ENCODE data around the gene PBX1. TPM values are rescaled to one million over a fixed set of nuclear protein-coding genes. Genes with fewer than 3 reads are reported as not detected.

Gene PBX1
- total RNA-seq, 2 experiments from 2014 or later, result not detected

DNA sequence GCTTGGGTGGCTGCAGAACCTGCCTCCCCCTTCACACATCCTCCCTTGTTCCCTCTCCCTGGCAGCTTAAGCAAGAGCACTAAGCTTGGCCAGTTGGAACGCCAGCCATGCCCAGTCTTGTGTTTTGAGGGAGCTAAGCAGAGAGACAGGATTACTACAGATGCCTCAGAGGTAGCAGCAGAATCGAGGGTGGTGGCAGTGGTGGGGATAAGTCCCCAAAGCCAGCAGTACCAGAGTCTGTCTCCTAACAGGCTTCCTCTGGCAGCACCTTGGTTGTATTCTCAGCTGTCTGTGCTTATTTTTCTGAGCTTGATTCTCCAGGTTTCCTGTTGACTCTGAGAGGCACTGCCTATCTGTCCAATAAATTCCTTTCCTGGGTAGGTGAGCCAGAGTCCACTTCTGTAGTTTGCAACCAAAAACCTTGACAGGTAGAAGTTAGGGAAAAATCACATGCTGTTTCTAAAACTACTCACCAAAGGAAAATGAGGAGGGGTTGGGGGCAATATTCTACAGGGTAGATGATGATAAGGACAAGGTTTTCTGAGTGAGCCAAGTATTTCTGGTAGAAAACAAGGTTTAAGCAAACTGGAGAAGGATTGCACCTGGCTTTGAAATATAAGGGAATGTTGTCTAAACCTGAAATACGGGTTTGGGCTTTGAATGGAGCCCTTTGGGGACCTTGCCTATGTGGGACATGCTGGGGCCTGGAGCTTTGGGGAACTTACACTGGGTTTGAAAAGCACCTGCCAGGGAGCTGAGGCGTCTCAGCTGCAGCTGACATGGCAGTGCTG, 100.8 kb downstream of the PBX1 start:
- no peak for DNase-seq
- no peaks in the 10 kb centered on the region for H3K36me3 Mint-ChIP-seq (ENCODE audit: low read depth)
- H3K4me3 Mint-ChIP-seq, result no peak overlapping the region
- H3K27ac Mint-ChIP-seq, result no peak overlapping the region
- ChIA-PET POLR2A (interaction anchor here (0.8 kb wide), 1 partner anchor 8 kb away, joined by 3 read pairs; no protein-coding TSS in a partner anchor), CTCF (interaction anchor here (0.9 kb wide), 1 partner anchor 14 kb away, joined by 3 read pairs; no protein-coding TSS in a partner anchor)
- H3K27me3 Mint-ChIP-seq (ENCODE audit: low read depth), result no peaks in the 10 kb centered on the region
- no peak for ATAC-seq
- no peaks in the 10 kb centered on the region for H3K9me3 Mint-ChIP-seq (ENCODE audit: insufficient read depth)
- peaks cover 15% of the 10 kb centered on the region for H3K4me1 Mint-ChIP-seq (ENCODE audit: low read depth)

DNA sequence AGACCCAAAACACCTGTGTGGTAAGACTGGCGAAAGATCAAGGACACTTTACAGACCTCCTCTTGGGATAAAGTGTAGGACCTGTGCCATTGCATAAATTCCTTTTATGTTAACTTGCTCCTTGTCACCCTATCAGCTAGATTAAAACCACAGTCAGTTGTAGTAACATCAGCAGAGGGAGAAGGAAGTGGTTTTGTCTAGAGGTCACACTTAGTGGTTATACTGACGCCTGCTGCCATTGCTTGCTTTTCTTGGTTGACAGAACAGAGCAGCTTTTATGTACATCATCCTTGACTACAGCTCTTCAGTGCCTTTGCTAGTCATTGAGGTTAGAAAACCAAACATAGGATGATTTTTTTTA, 101.4 kb downstream of the PBX1 start:
- H3K27ac Mint-ChIP-seq, result no peak overlapping the region
- no peaks in the 10 kb centered on the region for H3K27me3 Mint-ChIP-seq (ENCODE audit: low read depth)
- ATAC-seq, result peak; percentile 93
- no peaks in the 10 kb centered on the region for H3K36me3 Mint-ChIP-seq (ENCODE audit: low read depth)
- H3K4me1 Mint-ChIP-seq (ENCODE audit: low read depth), result peaks cover 15% of the 10 kb centered on the region
- DNase-seq, result peak; percentile 52
- H3K9me3 Mint-ChIP-seq (ENCODE audit: insufficient read depth), result no peaks in the 10 kb centered on the region
- ChIA-PET CTCF (interaction anchor here (0.9 kb wide), 1 partner anchor 14 kb away, joined by 3 read pairs; no protein-coding TSS in a partner anchor), POLR2A (interaction anchor here (0.8 kb wide), 1 partner anchor 9 kb away, joined by 3 read pairs; no protein-coding TSS in a partner anchor)
- no peak overlapping the region for H3K4me3 Mint-ChIP-seq

DNA sequence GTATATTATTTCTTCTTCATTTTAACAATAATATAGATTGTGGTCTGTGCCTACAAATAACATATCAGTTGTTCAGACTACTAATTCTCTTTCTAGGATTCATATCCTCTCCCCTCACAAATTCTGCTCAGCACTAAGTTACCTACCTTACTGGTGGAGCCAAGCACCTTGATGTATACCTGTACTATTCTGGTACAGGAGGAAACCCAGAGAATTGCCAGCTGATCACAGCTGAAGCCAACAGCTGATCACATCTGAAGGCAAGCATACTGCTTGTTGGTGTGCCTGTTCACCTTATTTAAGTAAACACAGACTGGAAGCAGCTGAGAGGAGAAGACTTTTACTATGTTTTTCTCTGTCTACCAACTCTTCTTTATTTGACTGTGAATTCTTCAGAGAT, 101.8 kb downstream of the PBX1 start:
- no peak for DNase-seq
- Mint-ChIP-seq H3K4me3 (no peak overlapping the region), H3K36me3 (ENCODE audit: low read depth) (no peaks in the 10 kb centered on the region), H3K9me3 (ENCODE audit: insufficient read depth) (no peaks in the 10 kb centered on the region), H3K4me1 (ENCODE audit: low read depth) (peaks cover 15% of the 10 kb centered on the region), H3K27ac (no peak overlapping the region), H3K27me3 (ENCODE audit: low read depth) (no peaks in the 10 kb centered on the region)
- CTCF ChIA-PET, result interaction anchor here (0.9 kb wide), 1 partner anchor 13 kb away, joined by 3 read pairs; no protein-coding TSS in a partner anchor
- peak; percentile 32 for ATAC-seq
- POLR2A ChIA-PET, result interaction anchor here (0.8 kb wide), 1 partner anchor 9 kb away, joined by 3 read pairs; no protein-coding TSS in a partner anchor

DNA sequence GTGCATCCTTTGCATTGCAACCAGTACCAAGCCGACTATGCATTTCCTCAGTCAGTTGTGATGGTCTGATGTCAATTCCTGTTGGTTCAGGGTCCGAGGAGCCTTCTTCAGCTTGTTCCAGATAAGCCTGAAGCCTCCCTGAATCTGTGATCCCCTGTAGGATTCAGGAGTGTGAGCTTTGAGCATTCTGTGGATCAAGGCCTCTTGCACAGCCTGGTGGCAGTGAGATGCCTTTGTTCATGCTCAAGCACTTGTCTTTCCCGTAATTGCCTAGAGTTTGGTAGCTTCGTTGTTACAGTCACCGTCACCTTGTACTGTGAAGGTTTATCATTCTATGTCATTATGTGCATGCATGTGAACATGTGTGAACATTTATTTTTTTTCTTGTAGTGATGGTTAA, 103.5 kb downstream of the PBX1 start:
- Mint-ChIP-seq H3K36me3 (ENCODE audit: low read depth) (no peaks in the 10 kb centered on the region), H3K27ac (no peak overlapping the region), H3K4me3 (no peak overlapping the region), H3K27me3 (ENCODE audit: low read depth) (no peaks in the 10 kb centered on the region), H3K4me1 (ENCODE audit: low read depth) (peaks cover 15% of the 10 kb centered on the region), H3K9me3 (ENCODE audit: insufficient read depth) (no peaks in the 10 kb centered on the region)
- CTCF ChIA-PET, result no interaction called here
- ATAC-seq (no peak), DNase-seq (no peak)
- POLR2A ChIA-PET, result no interaction called here

DNA sequence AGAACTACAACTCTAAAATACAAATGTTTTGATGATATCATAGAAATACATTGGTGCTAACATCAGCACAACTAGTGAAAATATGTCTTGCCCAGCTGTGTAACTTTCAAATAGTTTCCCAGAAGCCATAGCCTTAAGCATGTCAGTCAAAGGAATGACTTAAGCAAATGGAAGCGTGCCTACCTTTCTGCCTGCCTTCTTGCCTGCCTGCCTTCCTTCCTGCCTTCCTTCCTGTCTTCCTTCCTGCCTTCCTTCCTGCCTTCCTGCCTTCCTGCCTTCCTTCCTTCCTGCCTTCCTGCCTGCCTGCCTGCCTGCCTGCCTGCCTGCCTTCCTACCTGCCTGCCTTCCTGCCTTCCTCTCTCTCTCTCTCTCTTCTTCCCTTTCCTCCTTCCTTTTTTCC, 104.0 kb downstream of the PBX1 start:
- Mint-ChIP-seq H3K4me1 (ENCODE audit: low read depth) (peaks cover 15% of the 10 kb centered on the region), H3K36me3 (ENCODE audit: low read depth) (no peaks in the 10 kb centered on the region), H3K4me3 (no peak overlapping the region), H3K27ac (no peak overlapping the region), H3K9me3 (ENCODE audit: insufficient read depth) (no peaks in the 10 kb centered on the region), H3K27me3 (ENCODE audit: low read depth) (no peaks in the 10 kb centered on the region)
- ATAC-seq, result no peak
- ChIA-PET POLR2A (no interaction called here), CTCF (no interaction called here)
- DNase-seq, result no peak

DNA sequence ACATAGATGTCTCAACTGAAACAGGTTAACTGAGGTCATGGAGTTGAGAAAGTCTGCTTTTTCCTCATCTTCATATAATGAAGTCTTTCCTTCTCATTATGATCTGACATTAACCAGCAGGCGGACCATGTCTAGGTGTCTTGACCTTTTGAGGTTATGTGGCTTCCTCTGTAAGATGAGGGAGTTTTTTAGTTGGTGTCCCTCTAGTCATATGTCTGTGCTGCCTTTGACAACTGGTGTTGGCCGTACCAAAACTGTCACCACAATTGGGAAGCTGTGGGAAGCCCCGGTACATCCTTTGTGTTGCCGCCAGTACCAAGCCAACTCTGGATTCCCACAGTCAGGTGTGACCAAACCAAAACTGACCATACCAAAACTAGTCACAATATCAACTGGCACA, 105.1 kb downstream of the PBX1 start:
- Mint-ChIP-seq H3K36me3 (ENCODE audit: low read depth) (no peaks in the 10 kb centered on the region), H3K27ac (no peak overlapping the region), H3K27me3 (ENCODE audit: low read depth) (no peaks in the 10 kb centered on the region), H3K4me3 (no peak overlapping the region), H3K4me1 (ENCODE audit: low read depth) (peaks cover 15% of the 10 kb centered on the region), H3K9me3 (ENCODE audit: insufficient read depth) (no peaks in the 10 kb centered on the region)
- DNase-seq (no peak), ATAC-seq (no peak)
- POLR2A ChIA-PET, result no interaction called here
- CTCF ChIA-PET, result no interaction called here

DNA sequence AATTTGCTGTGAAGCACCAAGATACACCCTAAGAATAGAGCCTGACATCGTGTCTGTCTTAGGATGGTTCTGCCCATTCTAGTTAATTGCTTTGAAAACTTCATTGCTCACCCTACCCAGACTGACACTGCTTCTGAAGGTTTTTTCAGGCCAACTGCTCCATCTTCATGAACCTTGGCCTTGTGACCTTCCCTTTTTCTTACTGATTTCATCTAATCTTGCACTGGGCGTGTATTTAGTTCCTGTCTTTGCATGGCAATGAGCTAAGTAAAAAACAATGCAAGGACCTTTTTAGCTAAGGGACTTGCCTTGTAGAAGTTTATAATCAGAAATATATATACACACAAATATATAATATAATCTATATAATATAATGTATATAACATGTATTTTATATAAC, 108.0 kb downstream of the PBX1 start:
- ATAC-seq, result no peak
- Mint-ChIP-seq H3K36me3 (ENCODE audit: low read depth) (no peaks in the 10 kb centered on the region), H3K27me3 (ENCODE audit: low read depth) (no peaks in the 10 kb centered on the region), H3K9me3 (ENCODE audit: insufficient read depth) (no peaks in the 10 kb centered on the region), H3K4me3 (no peak overlapping the region), H3K27ac (no peak overlapping the region), H3K4me1 (ENCODE audit: low read depth) (no peaks in the 10 kb centered on the region)
- CTCF ChIA-PET, result no interaction called here
- DNase-seq, result no peak
- POLR2A ChIA-PET, result no interaction called here

DNA sequence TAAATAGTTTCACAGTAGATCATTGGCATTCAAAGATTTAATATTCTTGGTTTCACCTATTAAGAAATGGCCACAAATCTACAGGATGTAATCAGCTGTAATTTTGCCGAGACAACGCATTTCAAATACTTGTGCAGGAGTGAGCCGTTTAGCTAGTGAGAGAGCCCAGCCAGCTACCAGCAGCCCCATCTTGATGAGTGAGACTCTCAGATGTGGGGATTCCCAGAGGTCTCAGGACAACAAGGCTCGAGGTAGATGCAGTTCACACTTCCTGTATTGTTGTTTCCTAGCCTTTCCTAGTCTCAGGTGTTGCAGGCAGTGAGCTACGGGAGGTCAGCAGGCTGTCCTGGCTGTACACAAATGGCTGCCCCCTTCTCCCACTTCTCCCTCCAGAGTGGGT, 108.6 kb downstream of the PBX1 start:
- ChIA-PET CTCF (no interaction called here), POLR2A (no interaction called here)
- H3K27ac Mint-ChIP-seq, result no peak overlapping the region
- H3K4me1 Mint-ChIP-seq (ENCODE audit: low read depth), result no peaks in the 10 kb centered on the region
- no peak for DNase-seq
- H3K9me3 Mint-ChIP-seq (ENCODE audit: insufficient read depth), result no peaks in the 10 kb centered on the region
- H3K36me3 Mint-ChIP-seq (ENCODE audit: low read depth), result no peaks in the 10 kb centered on the region
- H3K27me3 Mint-ChIP-seq (ENCODE audit: low read depth), result no peaks in the 10 kb centered on the region
- H3K4me3 Mint-ChIP-seq, result no peak overlapping the region
- no peak for ATAC-seq

DNA sequence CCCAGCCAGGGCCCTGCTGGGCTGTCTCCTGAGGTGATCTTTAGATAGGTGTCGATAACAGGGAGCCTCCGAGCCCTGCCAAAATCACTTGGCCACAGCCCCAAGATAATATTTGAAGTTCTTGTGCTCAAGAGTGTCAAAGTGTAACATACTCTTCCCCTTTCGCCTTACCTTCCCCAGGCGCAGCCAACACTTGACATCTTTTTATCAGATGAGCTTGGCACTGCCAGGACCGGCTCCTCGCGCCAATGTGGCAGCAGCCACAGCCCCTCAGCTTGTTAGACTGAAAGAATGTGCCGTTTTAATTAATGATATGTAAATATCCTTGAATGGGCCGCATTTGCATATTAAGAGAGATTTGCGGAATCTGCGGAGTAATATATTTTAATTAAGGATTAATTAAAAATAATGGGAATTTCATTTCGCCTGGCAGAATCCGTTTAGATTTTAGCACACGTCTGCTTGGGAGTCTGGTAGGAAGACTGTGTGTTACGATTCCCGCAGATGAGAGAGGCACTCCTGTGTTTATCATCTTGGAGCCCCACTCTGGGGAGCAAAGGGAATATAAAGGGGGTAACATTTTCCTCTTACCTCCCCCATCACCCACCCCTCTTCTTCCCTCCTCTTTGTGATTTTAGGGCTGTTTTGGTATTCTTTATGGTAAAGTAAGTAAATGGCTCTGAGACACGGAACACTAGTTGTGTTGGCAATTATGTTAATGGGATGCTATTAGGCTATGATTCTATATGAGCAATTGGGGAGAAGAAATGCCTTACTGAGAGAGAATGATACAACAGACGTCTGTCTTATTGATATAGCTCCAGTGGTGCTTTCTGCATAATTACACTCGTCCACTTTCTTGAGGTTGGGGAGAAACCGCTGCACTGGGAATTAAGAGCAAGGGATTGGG, 109.8 kb downstream of the PBX1 start:
- ChIA-PET CTCF (no interaction called here), POLR2A (no interaction called here)
- no peak overlapping the region for H3K4me3 Mint-ChIP-seq
- no peaks in the 10 kb centered on the region for H3K27me3 Mint-ChIP-seq (ENCODE audit: low read depth)
- DNase-seq (no peak), ATAC-seq (no peak)
- H3K36me3 Mint-ChIP-seq (ENCODE audit: low read depth), result no peaks in the 10 kb centered on the region
- no peak overlapping the region for H3K27ac Mint-ChIP-seq
- no peaks in the 10 kb centered on the region for H3K4me1 Mint-ChIP-seq (ENCODE audit: low read depth)
- no peaks in the 10 kb centered on the region for H3K9me3 Mint-ChIP-seq (ENCODE audit: insufficient read depth)

DNA sequence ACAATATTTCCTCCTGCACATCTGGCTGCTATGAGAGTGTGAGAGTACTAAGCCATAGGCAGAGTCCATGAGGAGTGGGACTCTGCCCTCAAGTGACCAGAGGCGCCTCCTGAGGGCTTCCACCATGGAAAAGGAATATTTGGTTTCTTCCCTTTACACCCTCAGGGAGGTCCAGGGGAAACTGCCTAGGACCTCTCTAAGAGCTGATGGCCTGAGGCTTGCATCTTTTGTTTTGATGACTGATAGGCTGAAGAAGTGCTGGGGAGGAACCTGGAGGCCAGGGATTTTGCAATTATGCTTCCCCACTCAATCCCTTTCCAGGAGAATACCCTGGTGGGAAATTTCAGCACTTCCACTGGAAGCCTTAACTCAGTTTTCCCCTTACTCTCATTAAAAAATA, 111.0 kb downstream of the PBX1 start:
- ChIA-PET CTCF (no interaction called here), POLR2A (no interaction called here)
- Mint-ChIP-seq H3K4me3 (no peak overlapping the region), H3K4me1 (ENCODE audit: low read depth) (no peaks in the 10 kb centered on the region), H3K27me3 (ENCODE audit: low read depth) (no peaks in the 10 kb centered on the region), H3K9me3 (ENCODE audit: insufficient read depth) (no peaks in the 10 kb centered on the region), H3K36me3 (ENCODE audit: low read depth) (no peaks in the 10 kb centered on the region), H3K27ac (no peak overlapping the region)
- ATAC-seq (no peak), DNase-seq (no peak)

DNA sequence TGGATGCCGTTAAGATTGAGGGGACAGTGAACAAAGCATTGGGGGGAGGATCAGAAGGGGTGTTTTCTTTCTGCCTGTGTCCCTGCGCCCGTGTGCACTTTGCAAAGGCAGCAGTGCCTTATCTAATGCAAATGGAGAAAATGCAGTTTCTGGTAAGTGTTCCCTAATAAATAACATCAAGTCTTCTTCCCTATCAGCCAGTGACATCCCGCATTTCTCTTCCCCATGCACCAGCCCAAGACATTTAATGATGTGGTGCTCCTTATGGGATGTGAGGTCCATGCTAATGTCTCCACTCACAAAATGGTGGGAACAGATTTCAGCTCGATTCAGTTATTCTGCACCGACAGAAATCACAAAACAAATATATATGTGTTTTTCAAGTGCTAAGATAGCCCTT, 111.8 kb downstream of the PBX1 start:
- DNase-seq (no peak), ATAC-seq (no peak)
- ChIA-PET POLR2A (no interaction called here), CTCF (no interaction called here)
- Mint-ChIP-seq H3K27me3 (ENCODE audit: low read depth) (no peaks in the 10 kb centered on the region), H3K4me3 (no peak overlapping the region), H3K27ac (no peak overlapping the region), H3K9me3 (ENCODE audit: insufficient read depth) (peaks cover 3% of the 10 kb centered on the region), H3K4me1 (ENCODE audit: low read depth) (no peaks in the 10 kb centered on the region), H3K36me3 (ENCODE audit: low read depth) (no peaks in the 10 kb centered on the region)

DNA sequence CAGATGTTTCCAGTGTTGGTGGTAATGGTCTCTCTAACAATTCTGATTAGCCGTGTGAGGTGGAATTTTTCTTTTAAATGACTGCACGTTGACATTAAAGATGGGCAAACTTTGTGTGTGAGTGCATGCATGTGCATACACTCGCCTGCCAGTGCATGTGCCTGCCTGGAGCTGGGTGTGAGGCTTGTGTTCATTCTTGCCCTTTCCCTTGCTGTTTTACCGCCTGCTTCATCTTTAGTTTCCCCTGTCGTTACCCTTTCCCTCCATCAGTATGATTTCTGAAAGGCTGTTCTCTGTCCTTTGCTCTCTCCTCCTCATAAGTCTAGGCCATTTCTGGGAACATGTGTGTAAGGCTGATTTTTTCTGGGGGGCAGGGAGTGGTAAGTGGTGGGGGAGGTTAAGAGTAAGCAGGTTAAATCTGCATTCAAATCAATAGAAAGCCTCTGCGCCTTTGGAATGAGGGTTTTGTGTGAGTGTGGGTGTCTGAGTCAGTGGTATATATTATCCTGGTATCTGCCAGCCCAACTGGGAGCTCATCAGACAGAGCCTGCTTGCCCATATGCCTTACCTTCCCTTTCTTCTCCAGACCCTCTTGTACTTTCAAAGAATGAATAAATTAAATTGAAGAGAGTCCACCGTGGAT, 112.5 kb downstream of the PBX1 start:
- Mint-ChIP-seq H3K4me1 (ENCODE audit: low read depth) (no peaks in the 10 kb centered on the region), H3K36me3 (ENCODE audit: low read depth) (no peaks in the 10 kb centered on the region), H3K27ac (no peak overlapping the region), H3K27me3 (ENCODE audit: low read depth) (no peaks in the 10 kb centered on the region), H3K9me3 (ENCODE audit: insufficient read depth) (peaks cover 3% of the 10 kb centered on the region), H3K4me3 (no peak overlapping the region)
- no peak for DNase-seq
- ChIA-PET CTCF (no interaction called here), POLR2A (no interaction called here)
- ATAC-seq, result no peak
